ENCODE measurements around the gene TFPT.
A peak's percentile ranks its signal among the peaks of the same experiment; 100 is the strongest.

TFPT gene

GRCh38 chr19:54115109-54116063 is at the start of gene TFPT, which contains the start of gene PRPF31:
TSS of gene TFPT (minus strand) at chr19:54115657. CDS start at chr19:54115269, 388 bp downstream.
TSS of gene PRPF31 (plus strand) at chr19:54115754. CDS start at chr19:54118279, 2,525 bp downstream.
- peak; percentile 97 to 99 for DNase-seq

GRCh38 chr19:54165222-54165621 is 49.8 kb upstream of the TFPT start:
- DNase-seq: no peak

DNA sequence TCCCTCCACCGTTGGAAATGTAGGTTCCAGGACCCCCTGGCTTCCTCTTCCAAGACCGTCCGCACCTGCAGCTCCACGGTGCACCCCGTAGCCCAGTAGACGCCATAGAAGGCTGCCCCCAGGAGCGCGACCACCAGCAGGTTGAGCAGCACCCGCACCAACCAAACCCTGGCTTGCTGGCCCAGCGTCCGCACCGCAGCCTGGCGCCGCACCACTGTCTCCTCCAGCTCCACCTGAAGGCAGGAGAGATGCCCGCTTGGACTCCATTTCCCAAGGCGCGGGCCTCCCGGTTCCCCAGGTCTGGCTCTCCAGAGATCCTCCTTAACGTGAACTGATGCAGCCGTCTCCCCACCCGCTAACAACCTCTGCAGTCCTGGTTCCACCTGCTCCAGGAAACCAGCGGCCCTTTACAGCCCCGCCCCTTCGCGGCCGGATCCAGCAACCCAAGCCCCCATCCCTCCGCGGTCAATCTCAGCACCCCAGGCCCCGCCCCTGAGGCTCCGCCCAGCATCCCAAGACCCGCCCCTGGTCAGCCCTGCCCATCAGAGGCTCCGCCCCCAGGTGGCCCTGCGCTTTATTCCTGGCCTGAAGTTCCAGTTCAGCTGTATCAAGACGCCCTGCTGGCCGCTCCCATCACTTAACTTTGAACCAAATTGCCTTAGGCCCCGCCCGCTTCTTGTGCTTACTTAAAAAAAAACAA is 49.1 kb upstream of the TFPT start:
- DNase-seq: peak; percentile 48 to 57

DNA sequence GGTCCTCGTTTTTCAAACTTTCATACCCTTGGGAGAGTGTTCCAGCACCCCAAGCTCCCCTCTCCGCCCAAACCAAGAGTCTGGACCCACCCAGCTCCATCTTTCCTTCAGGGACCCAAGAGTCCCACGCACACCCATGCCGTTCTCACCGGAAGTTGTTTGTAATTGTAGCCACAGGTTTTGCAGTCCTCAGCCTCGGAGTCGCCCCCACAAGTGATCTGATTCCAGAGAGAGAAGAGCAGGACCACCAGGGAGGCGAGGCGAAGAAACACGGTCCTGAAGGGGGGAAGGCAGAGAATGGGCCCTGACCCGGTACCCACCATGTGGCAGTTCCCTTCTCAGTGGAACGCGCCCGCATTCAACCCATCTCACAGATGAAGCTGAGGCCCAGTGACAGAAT is 47.4 kb upstream of the TFPT start:
- DNase-seq: no peak

- DNase-seq: peak; percentile 75 to 82
Observed at GRCh38 chr19:54162241-54162805, 46.9 kb upstream of the TFPT start.

GRCh38 chr19:54160854-54161253 is 45.4 kb upstream of the TFPT start:
- DNase-seq: no peak

- no peak for DNase-seq
Observed at GRCh38 chr19:54160182-54160811, 44.8 kb upstream of the TFPT start.

- peak; percentile 99 for DNase-seq
Observed at GRCh38 chr19:54159352-54160181, 44.1 kb upstream of the TFPT start, which contains the start of gene LENG1. TSS of gene LENG1 (minus strand) at chr19:54159721. CDS start at chr19:54159695, 26 bp downstream.

GRCh38 chr19:54158812-54159351 is 43.4 kb upstream of the TFPT start:
- DNase-seq: no peak

GRCh38 chr19:54156953-54157352 is 41.5 kb upstream of the TFPT start:
- DNase-seq: no peak

GRCh38 chr19:54156490-54156889 is 41.0 kb upstream of the TFPT start:
- DNase-seq: no peak

- DNase-seq: no peak
Observed at GRCh38 chr19:54155694-54156093, 40.2 kb upstream of the TFPT start.

DNA sequence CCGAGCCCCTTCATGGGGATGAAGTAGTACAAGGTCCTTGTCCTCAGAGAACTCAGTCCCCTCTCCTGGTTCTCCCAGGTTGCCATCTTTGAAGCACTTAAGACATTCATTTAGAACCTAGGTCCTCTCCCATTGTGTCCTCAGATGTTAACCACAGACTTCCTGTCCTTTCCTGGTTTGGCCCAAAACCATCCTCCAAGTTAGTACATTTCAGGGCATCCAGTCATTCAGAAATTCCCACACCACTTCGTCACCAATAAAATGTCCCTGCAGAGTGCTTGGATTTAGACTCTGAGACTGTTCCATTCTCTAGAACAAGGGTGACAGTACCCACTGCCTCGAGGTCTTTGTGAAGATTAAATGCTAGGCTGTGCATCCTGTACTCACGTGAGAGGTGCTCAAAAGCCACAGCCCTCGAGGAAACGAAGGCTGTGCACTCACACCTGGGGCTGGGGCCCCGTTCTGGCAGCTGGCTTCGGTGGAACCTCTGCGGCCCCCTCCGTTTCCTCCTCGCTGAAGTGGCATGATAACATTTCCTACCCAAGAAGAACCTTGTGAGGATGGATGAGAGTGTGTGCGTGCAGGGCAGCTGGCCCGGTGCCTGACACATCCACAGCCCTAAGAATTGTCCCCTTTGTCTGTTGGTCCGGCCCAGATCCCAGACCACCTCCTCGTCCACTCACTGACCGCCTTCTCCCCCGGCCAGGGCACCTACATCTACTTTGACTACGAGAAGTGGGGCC is 39.3 kb upstream of the TFPT start:
- DNase-seq: no peak

- no peak for DNase-seq
Observed at GRCh38 chr19:54153731-54154326, 38.4 kb upstream of the TFPT start.

DNA sequence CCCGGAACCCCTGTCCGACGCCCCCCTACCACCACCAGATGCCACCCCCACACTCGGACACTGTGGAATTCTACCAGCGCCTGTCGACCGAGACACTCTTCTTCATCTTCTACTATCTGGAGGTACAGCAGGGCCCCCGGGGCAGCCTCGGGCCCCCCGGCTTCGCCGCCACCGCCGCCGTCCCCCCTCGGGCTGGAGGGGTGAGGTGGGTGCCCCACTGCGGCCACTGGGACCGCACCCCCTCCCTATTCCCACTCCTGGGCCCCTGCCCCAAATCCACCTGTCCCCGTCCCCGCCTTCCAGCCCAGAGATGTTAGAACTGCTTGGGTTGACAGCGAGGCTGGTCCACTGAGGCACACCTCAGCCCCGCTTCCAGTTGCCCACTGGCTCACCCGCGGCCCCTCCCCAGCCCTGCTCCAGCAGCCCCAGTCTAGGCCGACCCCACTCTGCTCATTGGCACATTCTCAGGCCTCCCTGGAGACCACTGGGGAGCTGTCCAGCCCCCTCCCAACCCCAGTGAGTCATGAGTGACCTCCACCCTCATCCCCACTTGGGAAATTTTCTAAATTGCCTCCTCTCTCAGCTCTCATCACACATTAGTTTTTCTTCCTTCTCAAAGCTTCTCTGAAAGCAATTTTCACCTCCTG is 37.5 kb upstream of the TFPT start:
- no peak for DNase-seq

GRCh38 chr19:54152267-54152666 is 36.8 kb upstream of the TFPT start:
- no peak for DNase-seq

GRCh38 chr19:54151362-54152035 is 36.0 kb upstream of the TFPT start:
- DNase-seq: no peak

GRCh38 chr19:54149021-54149812 is 33.8 kb upstream of the TFPT start:
- DNase-seq: no peak

Measured in NCI-H187 (cell line).